Measurements from ENCODE around the gene KCNMA1. TPM values are rescaled to one million over a fixed set of nuclear protein-coding genes. Genes with fewer than 3 reads are reported as not detected.

The KCNMA1 gene
- total RNA-seq, 1 experiment from 2014 or later, result 143 TPM

DNA sequence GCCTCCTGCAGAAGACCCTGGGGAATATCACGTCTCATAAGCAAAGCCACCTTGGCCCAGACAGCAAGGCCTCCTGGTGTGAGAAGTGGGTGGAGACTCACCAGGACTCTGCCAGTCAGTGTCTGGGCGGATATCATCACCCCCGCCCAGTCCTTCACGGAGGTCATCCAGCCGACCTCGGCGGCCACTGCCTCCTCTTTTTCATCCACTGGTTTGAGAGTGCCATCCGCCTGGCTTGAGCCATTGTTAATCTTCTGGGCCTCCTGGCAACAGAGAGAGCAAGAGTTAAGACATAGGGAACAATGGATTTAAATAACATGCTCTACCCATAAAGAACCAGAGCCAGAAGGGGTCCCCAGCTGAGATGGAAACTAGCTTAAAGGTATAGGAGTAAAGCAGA lies 233.8 kb downstream of the KCNMA1 start:
- no peaks in the 10 kb centered on the region for H3F3A ChIP-seq (ENCODE audit: low read length, unreplicated experiment)
- no peak overlapping the region for H3K27ac ChIP-seq (ENCODE audit: low read length)
- POLR2A ChIA-PET (ENCODE audit: unreplicated experiment), result interaction anchor here (0.6 kb wide), 1 partner anchor 195 kb away, joined by 3 read pairs; no protein-coding TSS in a partner anchor
- CTCF ChIA-PET, result no interaction called here
- no peaks in the 10 kb centered on the region for H3K27me3 ChIP-seq (ENCODE audit: low read length)
- TF ChIP-seq, protein P1, sequence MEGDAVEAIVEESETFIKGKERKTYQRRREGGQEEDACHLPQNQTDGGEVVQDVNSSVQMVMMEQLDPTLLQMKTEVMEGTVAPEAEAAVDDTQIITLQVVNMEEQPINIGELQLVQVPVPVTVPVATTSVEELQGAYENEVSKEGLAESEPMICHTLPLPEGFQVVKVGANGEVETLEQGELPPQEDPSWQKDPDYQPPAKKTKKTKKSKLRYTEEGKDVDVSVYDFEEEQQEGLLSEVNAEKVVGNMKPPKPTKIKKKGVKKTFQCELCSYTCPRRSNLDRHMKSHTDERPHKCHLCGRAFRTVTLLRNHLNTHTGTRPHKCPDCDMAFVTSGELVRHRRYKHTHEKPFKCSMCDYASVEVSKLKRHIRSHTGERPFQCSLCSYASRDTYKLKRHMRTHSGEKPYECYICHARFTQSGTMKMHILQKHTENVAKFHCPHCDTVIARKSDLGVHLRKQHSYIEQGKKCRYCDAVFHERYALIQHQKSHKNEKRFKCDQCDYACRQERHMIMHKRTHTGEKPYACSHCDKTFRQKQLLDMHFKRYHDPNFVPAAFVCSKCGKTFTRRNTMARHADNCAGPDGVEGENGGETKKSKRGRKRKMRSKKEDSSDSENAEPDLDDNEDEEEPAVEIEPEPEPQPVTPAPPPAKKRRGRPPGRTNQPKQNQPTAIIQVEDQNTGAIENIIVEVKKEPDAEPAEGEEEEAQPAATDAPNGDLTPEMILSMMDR (conservative IDR thresholded peaks at IDR 0.05; ENCODE audit: low read depth, low read length), result no peak
- TF ChIP-seq EZH2phosphoT487 (IDR thresholded peaks at IDR 0.05; ENCODE audit: borderline replicate concordance, low read length), result no peak
- TF ChIP-seq EZH2 (IDR thresholded peaks at IDR 0.05; ENCODE audit: low read length, unreplicated experiment), result no peak
- H3K36me3 ChIP-seq (ENCODE audit: low read depth, low read length), result peaks cover 25% of the 10 kb centered on the region
- intact Hi-C loops (cut with micrococcal nuclease), result no loop called here
- H3K4me3 ChIP-seq (ENCODE audit: low read length), result no peak overlapping the region
- no peaks in the 10 kb centered on the region for H3K9me3 ChIP-seq (ENCODE audit: low read length)
- no peaks in the 10 kb centered on the region for H3K79me2 ChIP-seq (ENCODE audit: low read length)
- H3K9ac ChIP-seq (ENCODE audit: low read length), result no peak overlapping the region
- H3K4me2 ChIP-seq (ENCODE audit: low read length), result no peak overlapping the region
- H2AFZ ChIP-seq (ENCODE audit: low read length), result no peak overlapping the region
- BruUV-seq (replicated peaks), result no TSS peak
- DNase-seq, result no peak
- ATAC-seq, result no peak
- peaks cover 26% of the 10 kb centered on the region for H3K4me1 ChIP-seq (ENCODE audit: insufficient read depth, low read length)
- H3K9me2 ChIP-seq (replicated peaks; ENCODE audit: low read length), result no peaks in the 10 kb centered on the region
- H4K20me1 ChIP-seq (ENCODE audit: low read length), result no peaks in the 10 kb centered on the region

GRCh38 chr10:77401683-77402082 lies 235.9 kb downstream of the KCNMA1 start:
- Histone ChIP-seq H3K4me2 (ENCODE audit: low read length) (no peak overlapping the region), H3K4me3 (ENCODE audit: low read length) (no peak overlapping the region), H3K4me1 (ENCODE audit: insufficient read depth, low read length) (peaks cover 35% of the 10 kb centered on the region), H3K9me3 (ENCODE audit: low read length) (no peaks in the 10 kb centered on the region), H3K9me2 (replicated peaks; ENCODE audit: low read length) (no peaks in the 10 kb centered on the region), H3K27ac (ENCODE audit: low read length) (no peak overlapping the region), H3K27me3 (ENCODE audit: low read length) (no peaks in the 10 kb centered on the region), H2AFZ (ENCODE audit: low read length) (no peak overlapping the region), H3K36me3 (ENCODE audit: low read depth, low read length) (peaks cover 28% of the 10 kb centered on the region), H3F3A (ENCODE audit: low read length, unreplicated experiment) (no peaks in the 10 kb centered on the region), H3K79me2 (ENCODE audit: low read length) (no peaks in the 10 kb centered on the region), H3K9ac (ENCODE audit: low read length) (no peak overlapping the region), H4K20me1 (ENCODE audit: low read length) (no peaks in the 10 kb centered on the region)
- TF ChIP-seq, protein P1 (conservative IDR thresholded peaks at IDR 0.05; ENCODE audit: low read depth, low read length), result peak; percentile 43; the same call in 1 of the 2 replicates
- TF ChIP-seq EZH2phosphoT487 (IDR thresholded peaks at IDR 0.05; ENCODE audit: borderline replicate concordance, low read length) (no peak), EZH2 (IDR thresholded peaks at IDR 0.05; ENCODE audit: low read length, unreplicated experiment) (no peak)
- ATAC-seq (no peak), DNase-seq (no peak)
- BruUV-seq (replicated peaks), result TSS peak; percentile 5
- intact Hi-C loops (cut with micrococcal nuclease), result no loop called here
- ChIA-PET POLR2A (ENCODE audit: unreplicated experiment) (interaction anchor here (0.6 to 1.0 kb wide), 2 partner anchors 16 to 228 kb away, joined by 3 to 4 read pairs; no protein-coding TSS in a partner anchor), CTCF (interaction anchor here (0.7 to 1.2 kb wide), 2 partner anchors 9 to 27 kb away, joined by 4 to 5 read pairs; no protein-coding TSS in a partner anchor)

DNA sequence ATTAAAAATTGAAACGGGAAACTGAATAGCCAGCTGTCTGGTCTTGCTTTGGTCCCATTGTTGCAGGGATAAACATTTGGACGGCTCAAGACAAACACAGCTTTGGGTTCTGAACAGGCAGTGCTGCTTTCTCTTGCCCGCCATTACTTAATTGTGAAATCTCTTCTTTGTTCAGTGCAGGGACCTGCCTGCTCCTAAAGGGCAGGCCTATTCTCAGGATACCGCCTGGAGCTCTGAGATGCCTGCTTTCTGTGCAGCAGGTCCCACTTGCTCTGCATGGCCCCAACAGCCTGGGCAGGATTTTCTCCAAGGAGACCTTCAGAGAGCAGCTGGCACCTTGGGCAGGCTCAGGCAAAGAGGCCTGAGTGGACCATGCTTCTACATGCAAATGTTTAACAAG lies 237.6 kb downstream of the KCNMA1 start:
- no peak overlapping the region for H3K27ac ChIP-seq (ENCODE audit: low read length)
- no peaks in the 10 kb centered on the region for H4K20me1 ChIP-seq (ENCODE audit: low read length)
- H2AFZ ChIP-seq (ENCODE audit: low read length), result no peak overlapping the region
- TF ChIP-seq EZH2 (IDR thresholded peaks at IDR 0.05; ENCODE audit: low read length, unreplicated experiment), result no peak
- TF ChIP-seq EZH2phosphoT487 (IDR thresholded peaks at IDR 0.05; ENCODE audit: borderline replicate concordance, low read length), result no peak
- TF ChIP-seq, protein P1 (conservative IDR thresholded peaks at IDR 0.05; ENCODE audit: low read depth, low read length), result no peak
- H3K4me3 ChIP-seq (ENCODE audit: low read length), result no peak overlapping the region
- ATAC-seq (no peak), DNase-seq (no peak)
- no peaks in the 10 kb centered on the region for H3K9me2 ChIP-seq (replicated peaks; ENCODE audit: low read length)
- no peak overlapping the region for H3K9ac ChIP-seq (ENCODE audit: low read length)
- H3K9me3 ChIP-seq (ENCODE audit: low read length), result no peaks in the 10 kb centered on the region
- POLR2A ChIA-PET (ENCODE audit: unreplicated experiment), result interaction anchor here (0.6 kb wide), 1 partner anchor 464 kb away, joined by 3 read pairs; no protein-coding TSS in a partner anchor
- H3K27me3 ChIP-seq (ENCODE audit: low read length), result no peaks in the 10 kb centered on the region
- H3F3A ChIP-seq (ENCODE audit: low read length, unreplicated experiment), result no peaks in the 10 kb centered on the region
- no TSS peak for BruUV-seq (replicated peaks)
- intact Hi-C loops (cut with micrococcal nuclease), result no loop called here
- peaks cover 35% of the 10 kb centered on the region for H3K4me1 ChIP-seq (ENCODE audit: insufficient read depth, low read length)
- H3K79me2 ChIP-seq (ENCODE audit: low read length), result peaks cover 7% of the 10 kb centered on the region; the same call in 1 of the 2 replicates
- no peak overlapping the region for H3K4me2 ChIP-seq (ENCODE audit: low read length)
- H3K36me3 ChIP-seq (ENCODE audit: low read depth, low read length), result peaks cover 28% of the 10 kb centered on the region
- CTCF ChIA-PET, result interaction anchor here (0.6 kb wide), 1 partner anchor 782 kb away, joined by 3 read pairs; no protein-coding TSS in a partner anchor

Measured in PC-3 (cell line).